GM23338 (cell line): ENCODE measurements around the gene FES. TPM values are rescaled to one million over a fixed set of nuclear protein-coding genes. Genes with fewer than 3 reads are reported as not detected.

Experiments used
- ATAC-seq: fragments of 200-7000 bp; cut with Tn5 transposase; 3 replicates; pipeline ENCODE4 v1.9.1; 2020
- DNase-seq: peaks from one replicate; pipeline ENCODE4 v3.0.0-alpha.2; 2015; ENCODE audit warnings: low spot score
- H2AFZ ChIP-seq: fragments of 200-600 bp; sonication (generic); 2 replicates; pipeline ENCODE4 v1.8.0; 2016; ENCODE audit warnings: antibody characterized with exemption, mild to moderate bottlenecking, moderate library complexity
- H3F3A ChIP-seq: fragments of 200-600 bp; sonication (generic); replicated peaks from 2 replicates; pipeline ENCODE4 v1.8.0; 2017; ENCODE audit warnings: antibody characterized with exemption, mixed run types, low read depth
- H3K27ac ChIP-seq: fragments of 200-600 bp; sonication (generic); 2 replicates; pipeline ENCODE4 v1.6.1; 2016; ENCODE audit warnings: low read depth
- H3K27me3 ChIP-seq: fragments of 200-600 bp; sonication (generic); 2 replicates; pipeline ENCODE4 v1.8.0; 2016; ENCODE audit warnings: mild to moderate bottlenecking, mixed run types, moderate library complexity; ENCODE audit not compliant: insufficient read depth
- H3K36me3 ChIP-seq: fragments of 200-600 bp; sonication (generic); 2 replicates; pipeline ENCODE4 v1.8.0; 2016; ENCODE audit warnings: mild to moderate bottlenecking; ENCODE audit not compliant: insufficient read depth
- H3K4me1 ChIP-seq: fragments of 200-600 bp; sonication (generic); 2 replicates; pipeline ENCODE4 v1.8.0; 2016; ENCODE audit warnings: mild to moderate bottlenecking, moderate library complexity; ENCODE audit not compliant: insufficient read depth
- H3K4me2 ChIP-seq: fragments of 200-600 bp; sonication (generic); 2 replicates; pipeline ENCODE4 v1.7.1; 2017; ENCODE audit warnings: mixed run types
- H3K4me3 ChIP-seq: fragments of 200-600 bp; sonication (generic); 2 replicates; pipeline ENCODE4 v1.6.1; 2016; ENCODE audit warnings: mixed run types
- H3K79me2 ChIP-seq: fragments of 200-600 bp; sonication (generic); replicated peaks from 2 replicates; pipeline ENCODE4 v1.8.0; 2017; ENCODE audit warnings: mild to moderate bottlenecking; ENCODE audit not compliant: insufficient read depth
- H3K9me2 ChIP-seq: fragments of 200-600 bp; sonication (generic); 2 replicates; pipeline ENCODE4 v1.8.0; 2017; ENCODE audit not compliant: insufficient read depth
- H4K20me1 ChIP-seq: fragments of 200-600 bp; sonication (generic); replicated peaks from 2 replicates; pipeline ENCODE4 v1.8.0; 2017; ENCODE audit warnings: mild to moderate bottlenecking; ENCODE audit not compliant: insufficient read depth
- H3K27ac Mint-ChIP-seq: 2 replicates; pipeline ENCODE4 v1.8.0; 2020; ENCODE audit warnings: inconsistent platforms, mild to moderate bottlenecking, moderate library complexity, mixed read lengths
- H3K27me3 Mint-ChIP-seq: 3 replicates; pipeline ENCODE4 v1.8.0; 2022; ENCODE audit warnings: low read depth, mild to moderate bottlenecking, moderate library complexity, mixed read lengths, inconsistent platforms; ENCODE audit not compliant: insufficient read depth, poor library complexity
- H3K36me3 Mint-ChIP-seq: 3 replicates; pipeline ENCODE4 v1.8.0; 2021; ENCODE audit warnings: low read depth, mild to moderate bottlenecking, inconsistent platforms, moderate library complexity, mixed read lengths
- H3K4me1 Mint-ChIP-seq: 3 replicates; pipeline ENCODE4 v1.8.0; 2020; ENCODE audit warnings: mild to moderate bottlenecking, inconsistent platforms, mixed read lengths
- H3K4me3 Mint-ChIP-seq: 3 replicates; pipeline ENCODE4 v1.8.0; 2021; ENCODE audit warnings: moderate library complexity, mild to moderate bottlenecking, inconsistent platforms, mixed read lengths
- H3K9me3 Mint-ChIP-seq: 3 replicates; pipeline ENCODE4 v1.8.0; 2020; ENCODE audit warnings: moderate library complexity, mild to moderate bottlenecking, inconsistent platforms, mixed read lengths
- EZH2 ChIP-seq: fragments of 200-600 bp; sonication (generic); IDR thresholded peaks from one replicate; pipeline ENCODE4 v1.8.0; 2017; ENCODE audit warnings: antibody characterized with exemption, mild to moderate bottlenecking, low read depth; ENCODE audit not compliant: unreplicated experiment
- EZH2phosphoT487 ChIP-seq: fragments of 200-600 bp; sonication (generic); IDR thresholded peaks from one replicate; pipeline ENCODE4 v1.8.1; 2018; ENCODE audit warnings: antibody characterized with exemption; ENCODE audit not compliant: unreplicated experiment
- NANOG ChIP-seq: IDR thresholded peaks from 2 replicates; pipeline ENCODE4 v1.6.1; 2016; ENCODE audit warnings: antibody characterized with exemption, borderline replicate concordance
- POLR2AphosphoS5 ChIP-seq: IDR thresholded peaks from 2 replicates; pipeline ENCODE4 v1.6.1; 2016; ENCODE audit warnings: antibody characterized with exemption, low read depth
- STAT1 ChIP-seq: IDR thresholded peaks from one replicate; pipeline ENCODE4 v1.6.1; 2016; ENCODE audit warnings: antibody characterized with exemption; ENCODE audit not compliant: unreplicated experiment
- ZNF114 ChIP-seq: fragments of 250-450 bp; sonication (Bioruptor Pico); IDR thresholded peaks from 2 replicates; pipeline ENCODE4 v1.5.0; 2020; ENCODE audit warnings: mild to moderate bottlenecking, moderate library complexity
- ZNF331 ChIP-seq: fragments of 250-450 bp; sonication (Bioruptor Pico); IDR thresholded peaks from 2 replicates; pipeline ENCODE4 v1.5.0; 2020; ENCODE audit warnings: low read depth, mild to moderate bottlenecking, moderate library complexity
- polyA plus RNA-seq: library from polyadenylated mRNA; unstranded; fragments of >200 nt; fragmentation: Nextera tagmentation; extraction: Ambion mirVana; gene quantifications from 2 replicates; pipeline ENCODE4 v1.2.1, GENCODE V29; 2016
- total RNA-seq: library from RNA; depleted of rRNA; stranded (reverse); fragments of >200 nt; shearing (Covaris generic); gene quantifications from 2 replicates; pipeline ENCODE4 v1.2.3, GENCODE V29; 2014
- TF ChIP-seq, protein P1 (sequence below): IDR thresholded peaks from one replicate; pipeline ENCODE4 v1.6.1; 2018; ENCODE audit warnings: antibody characterized with exemption; ENCODE audit not compliant: unreplicated experiment
- TF ChIP-seq, protein P2 (sequence below), 2 experiments: fragments of 200-600 bp in 1 of 2; sonication (generic) in 1 of 2; conservative IDR thresholded peaks; 2 replicates each; pipeline versions ENCODE4 v1.5.1 to v1.6.1; 2016 to 2017; ENCODE audit warnings: antibody characterized with exemption in 2 of 2, low read depth in 2 of 2, mild to moderate bottlenecking in 2 of 2, moderate library complexity in 1 of 2
- TF ChIP-seq, protein P3 (sequence below): IDR thresholded peaks from 2 replicates; pipeline ENCODE4 v1.6.1; 2016; ENCODE audit warnings: antibody characterized with exemption

The FES gene
- total and polyA plus RNA-seq, 2 experiments from 2014 or later, result 2.7 to 14.4 TPM

DNA sequence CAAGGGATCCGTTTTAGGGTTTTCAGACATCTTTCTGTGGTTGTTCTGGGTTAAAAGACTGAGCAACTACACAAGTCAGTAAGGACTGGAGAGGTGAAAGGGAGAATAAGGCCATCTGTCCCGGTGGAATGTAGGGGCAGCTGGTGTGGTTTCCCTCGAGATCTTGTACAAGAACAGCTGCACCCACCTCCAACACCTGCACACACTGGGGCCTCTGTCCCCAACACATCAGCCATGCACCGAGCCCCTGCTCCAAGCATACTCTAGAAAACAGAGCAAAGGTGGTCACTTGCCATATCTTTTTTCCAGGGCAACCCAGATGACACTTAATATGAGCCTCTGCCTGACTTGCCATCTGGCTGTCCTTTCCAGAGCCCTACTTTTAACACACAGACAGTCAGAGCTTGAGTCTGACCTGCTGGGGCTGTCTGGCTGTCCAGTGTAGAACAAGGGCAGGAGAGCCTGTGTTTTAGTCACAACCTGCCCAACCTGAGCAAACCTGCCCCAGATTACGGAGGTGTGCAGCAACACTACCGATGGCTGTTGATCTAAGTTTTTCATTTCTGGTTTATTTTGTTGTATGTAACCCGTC, 31.0 kb downstream of the FES start:
- H2AFZ ChIP-seq, result no peak overlapping the region
- peak overlapping the region; percentile 87 for H3K27ac Mint-ChIP-seq
- H3K4me1 Mint-ChIP-seq, result peaks cover 6% of the 10 kb centered on the region
- no peaks in the 10 kb centered on the region for H3K9me2 ChIP-seq
- H3F3A ChIP-seq, result no peaks in the 10 kb centered on the region
- TF ChIP-seq EZH2 (no peak), STAT1 (no peak), ZNF114 (CRISPR knock-in tag) (no peak)
- H3K4me3 Mint-ChIP-seq, result no peak overlapping the region
- H3K36me3 ChIP-seq, result no peaks in the 10 kb centered on the region
- no peaks in the 10 kb centered on the region for H3K4me1 ChIP-seq
- H3K4me3 ChIP-seq, result no peak overlapping the region
- peaks cover 12% of the 10 kb centered on the region for H3K36me3 Mint-ChIP-seq
- DNase-seq (no peak), ATAC-seq (no peak)
- no peak overlapping the region for H3K4me2 ChIP-seq
- peak overlapping the region; percentile 66; the same call in 1 of the 2 replicates for H3K27ac ChIP-seq
- no peaks in the 10 kb centered on the region for H3K9me3 Mint-ChIP-seq
- H4K20me1 ChIP-seq, result no peaks in the 10 kb centered on the region
- no peaks in the 10 kb centered on the region for H3K27me3 ChIP-seq
- H3K27me3 Mint-ChIP-seq, result peaks cover 8% of the 10 kb centered on the region
- no peaks in the 10 kb centered on the region for H3K79me2 ChIP-seq

DNA sequence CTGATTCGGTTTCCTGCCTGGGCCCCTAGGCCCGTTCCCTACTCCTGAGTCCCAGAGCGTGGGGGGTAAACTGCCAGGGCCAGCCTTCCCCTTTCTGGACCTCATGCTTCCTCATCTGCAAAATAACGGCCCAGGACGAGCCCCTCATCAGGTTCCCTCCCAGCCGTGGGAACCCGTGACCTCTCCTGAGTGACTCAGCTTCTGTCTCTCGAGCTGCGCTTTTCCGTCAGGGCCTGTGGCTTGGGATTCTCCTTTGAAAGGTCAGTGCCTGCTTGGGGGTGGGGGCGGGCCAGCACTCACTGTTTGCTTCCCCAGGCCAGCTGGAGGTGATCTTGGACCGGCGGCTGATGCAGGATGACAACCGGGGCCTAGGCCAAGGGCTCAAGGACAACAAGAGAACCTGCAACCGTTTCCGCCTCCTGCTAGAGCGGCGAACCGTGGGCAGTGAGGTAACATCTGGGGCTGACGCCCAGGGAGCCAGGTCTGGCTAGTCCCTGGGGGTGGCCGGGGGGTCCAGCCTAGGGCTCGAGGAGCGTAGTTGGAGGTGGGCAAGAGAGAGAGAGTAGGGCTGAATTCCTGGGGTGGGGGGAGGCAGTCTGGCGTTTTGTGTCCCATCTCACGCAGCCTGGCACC, 31.6 kb downstream of the FES start:
- no peaks in the 10 kb centered on the region for H3K79me2 ChIP-seq
- H3K4me3 Mint-ChIP-seq, result no peak overlapping the region
- peaks cover 12% of the 10 kb centered on the region for H3K36me3 Mint-ChIP-seq
- no peak overlapping the region for H3K4me2 ChIP-seq
- no peak overlapping the region for H2AFZ ChIP-seq
- no peaks in the 10 kb centered on the region for H4K20me1 ChIP-seq
- H3K36me3 ChIP-seq, result no peaks in the 10 kb centered on the region
- H3K27ac Mint-ChIP-seq, result peak overlapping the region; percentile 87
- H3K4me1 ChIP-seq, result no peaks in the 10 kb centered on the region
- H3F3A ChIP-seq, result no peaks in the 10 kb centered on the region
- DNase-seq, result peak; percentile 25
- peak overlapping the region; percentile 66; the same call in 1 of the 2 replicates for H3K27ac ChIP-seq
- H3K9me3 Mint-ChIP-seq, result no peaks in the 10 kb centered on the region
- no peak overlapping the region for H3K4me3 ChIP-seq
- no peaks in the 10 kb centered on the region for H3K27me3 ChIP-seq
- H3K27me3 Mint-ChIP-seq, result peaks cover 8% of the 10 kb centered on the region
- peak; percentile 52 for ATAC-seq
- H3K9me2 ChIP-seq, result no peaks in the 10 kb centered on the region
- peaks cover 6% of the 10 kb centered on the region for H3K4me1 Mint-ChIP-seq
- TF ChIP-seq STAT1, result no peak
- no peak for TF ChIP-seq ZNF114 (CRISPR knock-in tag)
- no peak for TF ChIP-seq POLR2AphosphoS5
- no peak for TF ChIP-seq ZNF331
- TF ChIP-seq, protein P1, sequence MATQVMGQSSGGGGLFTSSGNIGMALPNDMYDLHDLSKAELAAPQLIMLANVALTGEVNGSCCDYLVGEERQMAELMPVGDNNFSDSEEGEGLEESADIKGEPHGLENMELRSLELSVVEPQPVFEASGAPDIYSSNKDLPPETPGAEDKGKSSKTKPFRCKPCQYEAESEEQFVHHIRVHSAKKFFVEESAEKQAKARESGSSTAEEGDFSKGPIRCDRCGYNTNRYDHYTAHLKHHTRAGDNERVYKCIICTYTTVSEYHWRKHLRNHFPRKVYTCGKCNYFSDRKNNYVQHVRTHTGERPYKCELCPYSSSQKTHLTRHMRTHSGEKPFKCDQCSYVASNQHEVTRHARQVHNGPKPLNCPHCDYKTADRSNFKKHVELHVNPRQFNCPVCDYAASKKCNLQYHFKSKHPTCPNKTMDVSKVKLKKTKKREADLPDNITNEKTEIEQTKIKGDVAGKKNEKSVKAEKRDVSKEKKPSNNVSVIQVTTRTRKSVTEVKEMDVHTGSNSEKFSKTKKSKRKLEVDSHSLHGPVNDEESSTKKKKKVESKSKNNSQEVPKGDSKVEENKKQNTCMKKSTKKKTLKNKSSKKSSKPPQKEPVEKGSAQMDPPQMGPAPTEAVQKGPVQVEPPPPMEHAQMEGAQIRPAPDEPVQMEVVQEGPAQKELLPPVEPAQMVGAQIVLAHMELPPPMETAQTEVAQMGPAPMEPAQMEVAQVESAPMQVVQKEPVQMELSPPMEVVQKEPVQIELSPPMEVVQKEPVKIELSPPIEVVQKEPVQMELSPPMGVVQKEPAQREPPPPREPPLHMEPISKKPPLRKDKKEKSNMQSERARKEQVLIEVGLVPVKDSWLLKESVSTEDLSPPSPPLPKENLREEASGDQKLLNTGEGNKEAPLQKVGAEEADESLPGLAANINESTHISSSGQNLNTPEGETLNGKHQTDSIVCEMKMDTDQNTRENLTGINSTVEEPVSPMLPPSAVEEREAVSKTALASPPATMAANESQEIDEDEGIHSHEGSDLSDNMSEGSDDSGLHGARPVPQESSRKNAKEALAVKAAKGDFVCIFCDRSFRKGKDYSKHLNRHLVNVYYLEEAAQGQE, result no peak
- no peak for TF ChIP-seq EZH2phosphoT487
- TF ChIP-seq, protein P2, sequence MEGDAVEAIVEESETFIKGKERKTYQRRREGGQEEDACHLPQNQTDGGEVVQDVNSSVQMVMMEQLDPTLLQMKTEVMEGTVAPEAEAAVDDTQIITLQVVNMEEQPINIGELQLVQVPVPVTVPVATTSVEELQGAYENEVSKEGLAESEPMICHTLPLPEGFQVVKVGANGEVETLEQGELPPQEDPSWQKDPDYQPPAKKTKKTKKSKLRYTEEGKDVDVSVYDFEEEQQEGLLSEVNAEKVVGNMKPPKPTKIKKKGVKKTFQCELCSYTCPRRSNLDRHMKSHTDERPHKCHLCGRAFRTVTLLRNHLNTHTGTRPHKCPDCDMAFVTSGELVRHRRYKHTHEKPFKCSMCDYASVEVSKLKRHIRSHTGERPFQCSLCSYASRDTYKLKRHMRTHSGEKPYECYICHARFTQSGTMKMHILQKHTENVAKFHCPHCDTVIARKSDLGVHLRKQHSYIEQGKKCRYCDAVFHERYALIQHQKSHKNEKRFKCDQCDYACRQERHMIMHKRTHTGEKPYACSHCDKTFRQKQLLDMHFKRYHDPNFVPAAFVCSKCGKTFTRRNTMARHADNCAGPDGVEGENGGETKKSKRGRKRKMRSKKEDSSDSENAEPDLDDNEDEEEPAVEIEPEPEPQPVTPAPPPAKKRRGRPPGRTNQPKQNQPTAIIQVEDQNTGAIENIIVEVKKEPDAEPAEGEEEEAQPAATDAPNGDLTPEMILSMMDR (conservative IDR thresholded peaks at IDR 0.05; ENCODE audit: low read depth in 2 of 2), result no peak
- TF ChIP-seq, protein P3, sequence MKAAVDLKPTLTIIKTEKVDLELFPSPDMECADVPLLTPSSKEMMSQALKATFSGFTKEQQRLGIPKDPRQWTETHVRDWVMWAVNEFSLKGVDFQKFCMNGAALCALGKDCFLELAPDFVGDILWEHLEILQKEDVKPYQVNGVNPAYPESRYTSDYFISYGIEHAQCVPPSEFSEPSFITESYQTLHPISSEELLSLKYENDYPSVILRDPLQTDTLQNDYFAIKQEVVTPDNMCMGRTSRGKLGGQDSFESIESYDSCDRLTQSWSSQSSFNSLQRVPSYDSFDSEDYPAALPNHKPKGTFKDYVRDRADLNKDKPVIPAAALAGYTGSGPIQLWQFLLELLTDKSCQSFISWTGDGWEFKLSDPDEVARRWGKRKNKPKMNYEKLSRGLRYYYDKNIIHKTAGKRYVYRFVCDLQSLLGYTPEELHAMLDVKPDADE, result no peak
- TF ChIP-seq NANOG, result no peak
- no peak for TF ChIP-seq EZH2
